Neural cell (in vitro differentiated cells): Measurements from ENCODE around the gene ANXA6.

ENCODE experiments used
- POLR2AphosphoS5 ChIP-seq: IDR thresholded peaks from 2 replicates; pipeline ENCODE4 v1.6.1; 2012
- RAD21 ChIP-seq: fragments of 450-650 bp; conservative IDR thresholded peaks from 2 replicates; pipeline ENCODE4 v1.6.1; 2014; ENCODE audit warnings: antibody characterized with exemption, mild to moderate bottlenecking, moderate library complexity
- SMC3 ChIP-seq: fragments of 450-650 bp; conservative IDR thresholded peaks from 2 replicates; pipeline ENCODE4 v1.6.1; 2014; ENCODE audit warnings: antibody characterized with exemption, mild to moderate bottlenecking, moderate library complexity; ENCODE audit not compliant: poor library complexity
- TAF1 ChIP-seq: IDR thresholded peaks from 2 replicates; pipeline ENCODE4 v1.6.1; 2012; ENCODE audit warnings: low read depth
- TF ChIP-seq, protein P1 (sequence below): fragments of 450-650 bp; IDR thresholded peaks from 2 replicates; pipeline ENCODE4 v1.5.1; 2014; ENCODE audit warnings: antibody characterized with exemption, mild to moderate bottlenecking, moderate library complexity; ENCODE audit not compliant: poor library complexity, severe bottlenecking

DNA sequence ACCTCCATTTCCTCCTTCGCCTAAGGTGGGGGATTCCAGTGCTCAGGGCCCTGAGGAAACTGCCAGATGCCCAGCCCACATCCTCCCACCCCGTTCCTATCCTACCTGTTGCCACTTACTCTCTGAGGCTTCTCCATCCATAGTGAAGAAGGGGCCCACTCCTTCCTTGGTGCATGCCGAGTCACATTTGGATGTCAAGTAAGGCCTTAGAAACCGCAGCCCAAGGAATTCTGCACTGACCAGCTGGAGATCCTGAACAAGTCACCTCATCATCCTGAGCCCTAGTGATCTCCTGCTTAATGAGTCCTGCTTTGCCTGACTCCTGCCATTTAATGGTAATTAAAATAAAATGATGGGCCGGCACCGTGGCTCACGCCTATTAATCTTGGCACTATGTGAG lies 70.1 kb downstream of the ANXA6 start:
- TF ChIP-seq, protein P1, sequence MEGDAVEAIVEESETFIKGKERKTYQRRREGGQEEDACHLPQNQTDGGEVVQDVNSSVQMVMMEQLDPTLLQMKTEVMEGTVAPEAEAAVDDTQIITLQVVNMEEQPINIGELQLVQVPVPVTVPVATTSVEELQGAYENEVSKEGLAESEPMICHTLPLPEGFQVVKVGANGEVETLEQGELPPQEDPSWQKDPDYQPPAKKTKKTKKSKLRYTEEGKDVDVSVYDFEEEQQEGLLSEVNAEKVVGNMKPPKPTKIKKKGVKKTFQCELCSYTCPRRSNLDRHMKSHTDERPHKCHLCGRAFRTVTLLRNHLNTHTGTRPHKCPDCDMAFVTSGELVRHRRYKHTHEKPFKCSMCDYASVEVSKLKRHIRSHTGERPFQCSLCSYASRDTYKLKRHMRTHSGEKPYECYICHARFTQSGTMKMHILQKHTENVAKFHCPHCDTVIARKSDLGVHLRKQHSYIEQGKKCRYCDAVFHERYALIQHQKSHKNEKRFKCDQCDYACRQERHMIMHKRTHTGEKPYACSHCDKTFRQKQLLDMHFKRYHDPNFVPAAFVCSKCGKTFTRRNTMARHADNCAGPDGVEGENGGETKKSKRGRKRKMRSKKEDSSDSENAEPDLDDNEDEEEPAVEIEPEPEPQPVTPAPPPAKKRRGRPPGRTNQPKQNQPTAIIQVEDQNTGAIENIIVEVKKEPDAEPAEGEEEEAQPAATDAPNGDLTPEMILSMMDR: no peak
- TF ChIP-seq SMC3 (no peak), TAF1 (no peak), POLR2AphosphoS5 (no peak), RAD21 (no peak)
